ENCODE data around the gene TCP11L2.
"Not testable (repeated sequence)": the region's sequence is repeated elsewhere in the genome, so short reads cannot be mapped to it uniquely, and the experiment has no call there.

Gene TCP11L2

DNA sequence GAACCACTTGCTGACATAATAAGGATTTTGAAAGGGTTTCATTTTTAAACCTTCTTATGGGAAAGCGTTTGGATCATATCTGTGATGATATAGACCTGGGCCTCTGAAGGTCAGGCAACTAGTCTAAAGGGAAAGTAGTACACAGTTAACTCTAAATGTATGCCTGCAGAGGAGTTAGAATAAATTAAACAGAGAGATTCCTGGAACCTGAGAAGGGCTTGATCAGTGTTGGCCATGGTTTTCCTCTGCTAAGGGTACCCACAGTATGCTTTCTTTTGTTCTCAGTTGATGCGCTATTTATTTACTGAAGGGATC lies 40.6 kb downstream of the TCP11L2 start:
- no peak for DNase-seq (ENCODE audit: low read depth in 2 of 2)

DNA sequence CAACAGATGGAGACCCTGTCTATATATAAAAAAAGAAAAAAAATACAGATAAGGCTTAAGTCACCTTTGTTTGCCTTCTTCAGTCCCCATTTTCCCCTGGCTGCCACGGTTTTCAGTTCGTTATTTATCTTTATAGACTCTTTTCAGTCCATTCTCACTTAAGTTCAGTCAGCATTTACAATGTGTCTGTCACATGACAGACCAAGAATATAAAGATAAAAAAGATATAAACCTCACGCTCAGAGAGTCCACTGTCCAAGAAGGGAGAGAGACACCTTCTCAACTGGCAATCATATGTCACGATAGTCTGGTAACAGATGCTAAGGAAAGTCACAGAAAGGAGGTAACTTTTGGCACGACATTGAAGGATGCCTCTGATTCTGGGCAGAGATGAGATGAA lies 41.6 kb downstream of the TCP11L2 start:
- no peak for DNase-seq (ENCODE audit: low read depth in 2 of 2)

DNA sequence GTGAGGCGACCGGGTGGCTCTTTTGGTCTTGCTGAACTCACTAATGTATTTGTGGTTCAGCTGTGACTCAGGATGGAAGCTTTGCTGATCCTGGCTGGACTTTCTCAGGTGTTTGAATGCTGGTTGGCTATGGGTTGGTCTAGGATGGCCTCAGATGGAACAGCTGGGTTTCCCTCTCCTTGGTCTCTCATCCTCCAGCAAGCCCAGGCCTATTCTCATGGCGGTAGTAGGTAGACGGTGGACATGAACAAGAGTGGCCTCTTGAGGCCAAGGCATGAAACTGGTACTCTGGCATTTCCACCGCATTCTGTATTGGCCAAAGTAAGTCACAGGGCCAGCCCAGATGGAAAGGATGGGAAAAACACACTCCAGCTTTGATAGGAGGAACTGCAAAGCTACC lies 43.2 kb downstream of the TCP11L2 start:
- no peak for DNase-seq (ENCODE audit: low read depth in 2 of 2)

DNA sequence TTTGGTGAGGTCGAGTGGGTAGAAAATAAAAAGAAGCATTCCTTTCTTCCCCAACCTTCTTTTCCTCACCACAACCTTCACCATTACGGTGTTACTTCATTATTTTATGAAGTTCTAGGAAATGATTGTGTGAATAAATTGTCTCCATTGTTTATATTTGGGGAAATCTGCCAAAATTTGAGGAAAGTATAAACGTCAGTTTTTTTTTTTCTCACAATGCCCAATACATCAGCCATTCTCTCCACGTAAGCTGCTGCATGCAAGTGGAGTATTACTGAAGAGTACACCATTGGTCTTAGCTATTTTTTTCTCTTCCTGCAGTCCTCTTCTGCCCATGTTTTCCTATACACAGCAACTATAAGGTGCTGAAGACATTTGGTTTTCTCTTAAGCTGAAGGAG lies 45.9 kb downstream of the TCP11L2 start:
- no peak for DNase-seq (ENCODE audit: low read depth in 2 of 2)

DNA sequence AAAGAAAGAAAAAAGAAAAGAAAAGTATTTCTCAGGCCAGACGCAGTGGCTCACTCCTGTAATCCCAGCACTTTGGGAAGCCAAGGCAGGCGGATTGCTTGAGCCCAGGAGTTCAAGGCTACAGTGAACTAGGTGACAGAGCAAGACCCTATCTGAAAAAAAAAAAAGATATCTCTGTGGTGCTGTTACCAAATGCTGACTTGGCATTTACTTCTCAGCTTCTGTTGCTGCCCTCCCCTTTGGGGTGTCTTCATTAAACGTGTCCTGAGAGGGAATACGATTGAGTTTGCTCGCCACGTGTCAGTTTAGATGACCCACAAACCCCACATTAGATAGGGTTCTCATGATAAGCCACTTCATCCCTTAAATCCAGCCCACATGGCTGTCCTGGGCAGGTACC lies 50.6 kb downstream of the TCP11L2 start:
- DNase-seq (ENCODE audit: low read depth in 2 of 2), result no peak

DNA sequence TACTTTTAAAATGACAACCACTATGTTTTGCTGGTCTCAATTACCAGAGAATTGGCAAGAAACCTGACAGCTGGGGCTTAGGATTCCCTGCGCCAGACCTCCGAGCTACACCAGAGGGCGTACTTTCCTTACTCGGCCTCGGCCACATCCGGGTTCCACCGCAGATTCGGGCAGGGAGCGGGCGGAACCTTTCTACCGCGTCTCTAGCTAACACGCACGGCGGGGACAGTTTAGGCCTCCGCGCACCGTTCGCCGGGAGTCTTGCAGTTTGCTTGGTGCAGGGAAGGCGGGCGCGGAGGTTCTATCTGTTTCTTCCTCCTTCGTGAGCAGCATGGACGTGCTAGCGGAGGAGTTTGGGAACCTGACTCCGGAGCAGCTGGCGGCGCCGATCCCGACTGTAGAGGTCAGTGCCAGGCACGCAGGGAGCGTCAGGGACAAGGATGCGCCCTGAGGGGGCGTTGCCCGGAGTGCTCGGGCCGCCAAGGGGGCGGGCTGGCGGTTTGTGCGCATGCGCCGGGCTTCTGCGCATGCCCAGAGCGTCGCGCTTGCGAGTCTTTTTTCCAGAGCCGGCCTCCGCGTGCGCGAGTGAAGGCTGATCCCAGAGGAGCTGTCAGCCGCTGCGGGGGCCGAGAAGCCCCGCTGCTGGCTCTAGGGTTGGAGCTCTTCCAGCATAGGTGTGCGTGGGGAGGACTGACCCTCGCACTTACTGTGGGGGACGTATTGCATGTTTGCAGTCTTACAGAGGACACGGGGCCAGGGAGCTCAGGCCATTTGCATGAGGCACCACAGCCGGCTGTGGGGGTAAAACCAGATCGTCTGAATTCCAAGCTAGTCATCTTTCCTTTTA lies 55.2 kb downstream of the TCP11L2 start, which contains the start of gene POLR3B:
POLR3B (plus strand) TSS at position 200 of the 847 bp plus-strand sequence; CDS start at position 332, 132 bp downstream.
- DNase-seq (ENCODE audit: low read depth in 2 of 2), result peak; percentile 94

DNA sequence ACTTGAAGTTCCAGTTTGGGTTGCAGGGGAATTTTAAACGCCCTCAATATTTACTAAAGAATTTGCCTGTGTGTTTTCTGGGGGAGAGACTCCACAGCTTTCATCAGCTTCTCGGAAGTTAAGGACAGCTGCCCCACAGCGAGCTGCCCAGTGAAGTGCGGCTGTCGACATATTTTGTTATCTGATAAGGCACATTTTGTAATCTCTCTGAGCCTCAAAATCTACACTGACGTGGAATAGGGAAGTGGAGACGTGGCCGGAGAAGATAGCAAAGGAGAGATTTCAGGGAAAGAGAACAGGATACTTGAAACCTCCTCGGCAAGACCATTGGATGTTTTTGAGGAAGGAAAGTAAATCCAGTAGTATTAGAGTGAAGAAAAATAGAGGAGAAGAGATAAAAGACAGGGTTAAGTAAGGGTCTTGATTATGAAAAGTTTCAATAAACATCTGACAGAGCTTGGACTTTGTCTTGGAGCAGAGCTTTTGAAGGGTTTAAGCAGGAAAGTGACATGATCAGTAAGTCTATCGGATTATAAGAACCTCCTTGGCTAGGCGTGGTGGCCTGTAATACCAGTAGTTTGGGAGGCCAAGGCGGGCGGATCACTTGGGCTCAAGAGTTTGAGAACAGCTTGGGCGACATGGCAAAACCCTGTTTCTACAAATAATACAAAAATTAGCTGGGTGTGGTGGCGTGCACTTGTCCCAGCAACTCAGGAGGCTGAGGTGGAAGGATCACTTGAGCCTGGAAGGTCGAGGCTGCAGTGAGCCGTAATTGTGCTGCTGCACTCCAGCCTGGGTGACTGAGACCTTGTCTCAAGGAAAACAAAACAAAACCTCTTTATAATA lies 56.1 kb downstream of the TCP11L2 start:
- no peak for DNase-seq (ENCODE audit: low read depth in 2 of 2)

DNA sequence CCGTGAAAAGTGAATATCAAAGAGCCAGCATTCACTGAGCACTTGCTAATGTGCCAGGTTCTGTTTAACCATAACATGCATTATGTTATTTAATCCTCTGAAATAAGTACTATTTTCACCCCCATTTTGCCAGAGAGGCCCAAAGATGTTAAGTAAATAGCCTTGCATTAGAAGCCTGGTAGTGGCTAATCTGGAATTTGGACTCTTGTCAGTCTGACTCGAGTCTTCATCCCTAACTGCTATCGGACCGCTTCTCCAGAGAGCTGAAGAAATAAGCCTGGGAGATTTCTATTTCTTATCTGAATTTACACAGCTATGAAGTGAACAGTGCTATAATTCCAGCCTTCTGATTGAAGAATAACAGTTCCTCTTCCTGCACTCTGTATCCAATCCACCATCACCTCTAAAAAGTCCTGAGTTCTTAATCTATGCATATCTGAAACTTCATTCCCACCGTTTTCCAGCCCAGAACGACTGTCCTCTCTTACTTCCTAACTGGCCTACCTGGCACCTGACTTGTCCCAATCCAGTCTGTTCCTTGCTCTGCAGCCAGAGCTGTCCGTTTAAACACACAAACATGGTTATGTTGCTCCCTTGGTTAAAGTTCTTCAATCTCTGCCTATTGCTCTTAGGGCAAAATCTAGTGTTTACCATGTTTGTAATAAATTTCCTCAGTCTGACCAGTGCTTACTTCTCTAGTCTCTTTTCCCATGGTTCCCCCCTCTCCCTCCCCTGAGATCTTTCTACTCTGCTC lies 57.3 kb downstream of the TCP11L2 start:
- no peak for DNase-seq (ENCODE audit: low read depth in 2 of 2)

DNA sequence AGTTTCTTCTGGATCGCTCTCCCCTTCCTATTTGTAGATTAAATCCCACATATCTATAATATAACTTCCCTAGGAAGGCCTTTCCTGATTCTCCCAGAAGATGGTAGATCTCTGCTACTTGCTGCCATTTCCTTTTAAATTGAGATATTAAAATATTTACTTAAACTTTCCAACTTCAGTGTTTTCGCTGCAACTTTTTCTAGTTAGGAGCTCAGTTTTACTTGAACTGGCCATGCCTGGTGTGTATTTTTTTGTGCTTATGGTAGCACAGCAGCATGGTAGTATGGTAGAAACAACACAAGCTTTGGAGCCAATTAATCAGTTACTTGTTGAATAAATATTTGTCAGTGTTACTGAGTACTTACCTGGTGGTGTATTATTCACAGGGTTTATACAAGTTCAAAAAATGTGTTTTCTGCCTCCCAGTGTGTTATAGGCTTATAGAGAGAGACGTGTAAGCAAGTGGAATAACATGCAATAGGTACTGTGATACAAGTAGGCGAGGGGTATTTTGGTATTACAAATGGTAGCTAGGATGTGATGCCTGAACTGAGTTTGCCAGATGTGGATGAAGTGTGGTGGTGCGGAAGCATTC lies 58.0 kb downstream of the TCP11L2 start:
- DNase-seq (ENCODE audit: low read depth in 2 of 2), result no peak

DNA sequence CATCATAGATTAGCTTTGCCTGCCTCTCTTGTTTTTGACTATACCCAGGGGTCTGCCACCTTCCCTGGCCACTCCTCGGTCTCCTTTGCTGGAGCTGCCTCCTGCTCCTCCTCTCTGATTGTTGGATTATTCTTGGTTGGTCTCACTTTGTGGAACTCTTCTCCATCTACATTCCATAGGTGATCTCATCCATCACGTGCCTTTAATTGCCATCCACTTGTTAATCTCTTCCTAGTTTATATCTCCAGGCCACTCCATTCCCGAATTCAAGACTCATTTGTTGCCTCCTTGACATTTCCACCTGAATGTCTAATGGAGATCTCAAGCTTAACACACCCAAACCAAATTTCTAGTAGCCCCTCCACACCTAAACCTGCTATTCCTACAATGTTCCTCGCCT lies 60.4 kb downstream of the TCP11L2 start:
- DNase-seq (ENCODE audit: low read depth in 2 of 2), result no peak

DNA sequence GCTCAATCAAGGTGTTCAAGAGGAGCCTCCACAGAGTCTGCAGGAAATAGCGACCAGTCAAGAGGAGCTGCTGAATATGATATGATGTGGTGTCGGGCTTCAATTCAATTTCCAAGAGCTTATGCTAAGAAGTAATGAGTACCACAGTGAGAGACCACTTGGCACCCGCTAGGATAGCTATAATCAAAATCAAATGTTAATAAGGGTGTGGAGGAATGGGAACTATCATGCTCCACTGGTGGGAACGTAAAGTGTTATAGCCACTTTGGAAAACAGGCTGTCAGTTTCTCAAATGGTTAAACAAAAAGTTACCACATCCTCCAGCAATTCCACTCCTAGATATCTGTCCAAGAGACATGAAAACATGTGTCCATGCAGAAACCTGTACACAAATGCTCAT lies 61.7 kb downstream of the TCP11L2 start:
- DNase-seq (ENCODE audit: low read depth in 2 of 2), result no peak

DNA sequence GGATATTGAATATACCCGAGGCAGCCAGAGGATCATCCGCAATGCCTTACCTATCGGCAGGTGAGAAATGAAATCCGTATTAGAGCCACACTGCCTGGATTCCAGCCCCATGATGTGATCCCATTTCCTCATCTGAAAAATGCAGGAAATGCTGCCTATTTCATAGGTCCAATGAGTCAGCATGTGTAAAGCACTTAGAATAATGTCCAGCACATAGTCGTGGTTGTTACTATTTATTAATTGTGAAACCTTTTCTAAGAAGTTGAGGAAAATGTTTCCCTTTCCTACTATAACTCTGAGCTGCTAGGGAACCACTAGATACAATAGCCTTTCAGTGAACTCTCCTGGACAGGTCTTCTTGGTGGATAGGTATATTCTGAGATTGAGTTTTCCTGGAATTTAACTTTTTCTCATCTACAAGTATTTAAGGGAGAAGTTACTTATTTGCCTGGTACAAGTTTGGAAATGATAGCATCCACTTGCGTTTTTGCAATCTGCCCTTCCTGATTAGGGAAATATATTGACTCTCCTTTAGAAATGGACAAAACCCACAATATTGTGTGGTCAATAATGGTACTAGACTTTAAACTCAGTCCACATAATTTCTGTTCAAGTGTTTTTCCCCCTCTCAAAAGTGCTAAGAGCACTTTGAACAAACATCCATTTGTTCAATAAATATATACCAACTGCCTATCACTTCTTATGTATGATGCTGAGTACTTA lies 67.3 kb downstream of the TCP11L2 start:
- DNase-seq (ENCODE audit: low read depth in 2 of 2), result no peak

DNA sequence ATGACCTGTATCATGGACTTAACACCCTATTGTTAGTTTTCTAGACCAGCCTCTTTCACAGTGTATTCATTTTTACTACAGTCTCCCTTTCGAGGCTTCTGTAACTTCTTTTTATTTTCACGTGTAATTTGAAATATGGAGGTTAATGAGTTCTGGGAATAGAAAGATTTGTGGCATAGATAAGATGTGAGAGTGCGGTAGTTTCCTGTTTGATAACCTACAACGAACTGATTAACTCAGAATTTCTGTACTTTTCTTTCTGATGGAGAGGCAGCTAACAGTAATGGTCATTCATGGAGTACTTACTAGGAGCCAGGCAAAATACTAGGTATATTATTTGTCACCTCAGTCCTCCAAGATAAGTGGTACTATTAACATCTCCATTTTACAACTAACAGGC lies 76.3 kb downstream of the TCP11L2 start:
- no peak for DNase-seq (ENCODE audit: low read depth in 2 of 2)

DNA sequence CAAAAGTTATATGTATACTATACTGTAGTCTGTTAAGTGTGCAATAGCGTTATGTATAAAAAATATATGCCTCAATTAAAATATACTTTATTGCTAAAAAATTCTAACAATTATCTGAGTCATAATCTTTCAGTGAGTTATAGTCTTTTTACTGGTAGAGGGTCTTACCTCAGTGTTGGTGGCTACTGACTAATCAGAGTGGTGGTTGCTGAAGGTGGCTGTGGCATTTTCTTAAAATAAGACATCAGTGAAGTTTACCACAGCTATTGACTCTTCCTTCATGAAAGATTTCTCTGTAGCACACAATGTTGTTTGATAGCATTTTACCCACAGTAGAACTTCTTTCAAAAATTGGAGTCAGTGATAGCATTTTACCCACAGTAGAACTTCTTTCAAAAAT lies 78.4 kb downstream of the TCP11L2 start:
- DNase-seq (ENCODE audit: low read depth in 2 of 2), result no peak

DNA sequence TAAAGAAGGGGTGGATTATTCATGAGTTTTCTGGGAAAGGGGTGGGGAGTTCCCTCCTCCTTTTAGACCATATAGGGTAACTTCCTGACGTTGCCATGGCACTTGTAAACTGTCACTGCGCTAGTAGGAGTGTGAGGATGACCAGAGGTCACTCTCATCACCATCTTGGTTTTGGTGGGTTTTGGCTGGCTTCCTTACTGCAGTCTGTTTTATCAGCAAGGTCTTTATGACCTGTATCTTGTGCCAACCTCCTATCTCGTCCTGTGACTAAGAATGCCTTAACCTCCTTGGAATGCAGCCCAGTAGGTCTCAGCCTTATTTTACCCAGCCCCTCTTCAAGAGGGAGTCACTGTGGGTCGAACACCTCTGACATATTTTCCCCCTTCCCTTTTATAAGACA lies 79.3 kb downstream of the TCP11L2 start:
- not testable (repeated sequence) for DNase-seq (ENCODE audit: low read depth in 2 of 2)

DNA sequence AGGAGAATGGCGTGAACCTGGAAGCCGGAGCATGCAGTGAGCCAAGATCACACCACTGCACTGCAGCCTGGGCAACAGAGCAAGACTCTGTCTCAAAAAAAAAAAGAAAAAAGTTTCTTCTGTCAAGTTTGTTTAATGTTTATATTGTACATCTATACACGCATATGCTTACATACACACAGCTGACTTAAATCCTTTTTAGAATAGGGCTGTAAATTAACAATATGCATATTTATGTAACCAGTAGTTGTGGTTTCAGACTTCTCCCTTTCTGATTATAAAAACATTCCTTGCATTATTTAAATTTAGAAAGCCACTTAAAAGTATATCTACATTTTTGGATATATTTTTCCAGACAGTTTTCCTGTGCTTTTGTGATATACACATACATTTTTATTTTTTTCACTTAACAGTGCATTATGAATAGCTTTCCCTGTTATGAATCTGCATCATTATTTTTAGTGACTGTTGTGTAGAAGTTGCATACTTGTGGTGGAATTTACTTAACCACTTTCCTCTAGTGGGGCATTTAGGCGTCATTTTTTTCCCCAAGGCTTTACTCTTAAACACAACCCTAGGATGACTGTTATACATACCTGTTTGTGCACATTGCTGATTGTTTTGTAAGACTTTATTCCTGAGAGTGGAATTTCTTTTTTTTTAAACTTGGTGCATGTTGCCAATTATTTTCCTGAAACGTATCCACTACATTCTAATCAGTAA lies 84.4 kb downstream of the TCP11L2 start:
- DNase-seq (ENCODE audit: low read depth in 2 of 2), result no peak

DNA sequence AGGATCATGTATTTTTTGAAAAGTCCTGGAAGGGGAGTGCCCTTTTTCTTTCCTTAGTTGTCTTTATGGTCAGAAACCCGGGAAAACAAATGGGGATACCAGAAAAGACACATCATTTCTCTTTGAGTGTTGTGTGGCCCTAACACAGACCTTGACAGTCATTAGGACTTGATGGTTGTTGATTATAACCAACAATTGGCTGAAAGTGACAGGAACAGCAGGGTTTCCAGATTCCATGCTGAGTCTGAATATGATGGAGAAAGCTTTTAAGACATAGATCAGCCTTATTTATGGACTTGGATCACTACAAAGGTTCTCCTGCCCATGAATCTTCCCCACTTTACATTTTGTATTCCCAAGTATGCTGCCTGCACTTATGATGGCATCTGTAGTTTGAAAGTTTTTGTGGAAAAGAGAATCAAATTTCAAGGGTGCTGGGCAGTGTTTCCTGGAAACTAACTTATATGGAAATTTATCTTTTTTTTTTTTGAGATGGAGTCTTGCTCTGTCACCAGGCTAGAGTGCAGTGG lies 85.4 kb downstream of the TCP11L2 start:
- no peak for DNase-seq (ENCODE audit: low read depth in 2 of 2)

DNA sequence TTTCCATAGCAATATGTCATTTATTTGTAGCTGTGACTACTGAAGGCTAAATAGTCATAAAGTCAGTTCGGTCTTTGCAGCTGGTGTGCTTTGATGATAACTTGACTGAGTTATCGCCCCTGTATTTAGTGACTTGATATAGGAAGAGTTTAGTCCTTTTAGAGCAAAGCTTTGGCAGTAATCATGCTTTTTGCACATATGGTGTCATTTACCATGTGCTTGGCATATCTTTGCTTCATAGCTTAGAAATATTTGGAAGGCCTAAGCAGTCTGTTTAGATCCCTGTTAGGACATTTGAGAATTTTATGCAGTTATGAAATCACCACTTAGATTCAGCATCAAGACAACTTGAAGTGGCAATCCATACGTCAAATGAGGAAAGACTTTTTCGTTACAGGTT lies 86.6 kb downstream of the TCP11L2 start:
- no peak for DNase-seq (ENCODE audit: low read depth in 2 of 2)

DNA sequence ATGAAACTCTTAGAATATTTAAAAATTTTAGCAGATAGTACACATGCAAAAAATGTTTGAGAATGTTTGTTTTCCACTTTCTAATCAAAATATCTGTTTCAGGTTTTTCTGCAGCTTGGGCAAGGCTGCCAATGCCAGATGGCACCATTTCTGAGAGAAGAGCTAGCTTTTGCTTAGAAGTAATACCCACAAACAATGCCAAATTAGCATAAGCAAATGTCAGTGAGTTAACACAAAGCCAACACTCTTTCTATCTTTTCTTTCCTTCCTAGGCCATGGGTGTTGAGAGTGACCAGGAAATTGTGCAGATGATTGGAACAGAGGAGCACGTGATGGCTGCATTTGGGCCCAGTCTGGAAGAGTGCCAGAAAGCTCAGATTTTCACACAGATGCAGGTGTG lies 90.2 kb downstream of the TCP11L2 start:
- no peak for DNase-seq (ENCODE audit: low read depth in 2 of 2)

All from stimulated activated CD4-positive, alpha-beta T cell treated with anti-CD3 and anti-CD28 coated beads, Interleukin-4, amount 100 ng/mL, for 48 hours (primary cell).